ENCODE measurements around the gene DRAP1.

GRCh38 chr11:65937766-65938165, 18.5 kb downstream of the DRAP1 start:
- no peak for TF ChIP-seq ZBED1 (IDR thresholded peaks at IDR 0.05)
- TF ChIP-seq NFATC3 (IDR thresholded peaks at IDR 0.05): no peak
- no peak for TF ChIP-seq NFIX (CRISPR knock-in tag; IDR thresholded peaks at IDR 0.05; ENCODE audit: low read depth)
